Fibroblast of lung (primary cell): Measurements from ENCODE around the gene TMEM150A. TPM values are rescaled to one million over a fixed set of nuclear protein-coding genes. Genes with fewer than 3 reads are reported as not detected.

Experiments used
- DNase-seq, 2 donors: peaks; one replicate each; pipeline versions ENCODE4 v3.0.0 to v3.0.0-alpha.2; 2010; ENCODE audit warnings: low read depth in 2 of 2
- H2AFZ ChIP-seq: 2 replicates; pipeline ENCODE4 v1.5.1; 2012; ENCODE audit warnings: low read length, control low read depth, inconsistent platforms
- H3K27ac ChIP-seq: 2 replicates; pipeline ENCODE4 v1.5.1; 2011; ENCODE audit warnings: low read length, control low read depth; ENCODE audit not compliant: insufficient read depth
- H3K27me3 ChIP-seq: 2 replicates; pipeline ENCODE4 v1.5.1; 2011; ENCODE audit warnings: mild to moderate bottlenecking, low read length; ENCODE audit not compliant: control insufficient read depth, insufficient read depth
- H3K36me3 ChIP-seq: 2 replicates; pipeline ENCODE4 v1.5.1; 2011; ENCODE audit warnings: low read length; ENCODE audit not compliant: control insufficient read depth, insufficient read depth
- H3K4me1 ChIP-seq: 2 replicates; pipeline ENCODE4 v1.5.1; 2011; ENCODE audit warnings: low read length; ENCODE audit not compliant: control insufficient read depth, insufficient read depth; ENCODE audit errors: extremely low read depth
- H3K4me2 ChIP-seq: 2 replicates; pipeline ENCODE4 v1.5.1; 2011; ENCODE audit warnings: low read length, control low read depth; ENCODE audit not compliant: insufficient read depth; ENCODE audit errors: extremely low read depth
- H3K4me3 ChIP-seq, 4 experiments: fragments of 200-600 bp in 1 of 4; sonication (generic) in 1 of 4; replicated peaks in 1 of 4; 2 replicates each; pipeline ENCODE4 v1.5.1; 2011 to 2016; ENCODE audit warnings: low read length in 4 of 4, low read depth in 3 of 4, mild to moderate bottlenecking in 3 of 4, control low read depth in 2 of 4, inconsistent platforms in 1 of 4, mixed read lengths in 1 of 4; ENCODE audit not compliant: insufficient read depth in 1 of 4; ENCODE audit errors: control extremely low read depth in 1 of 4
- H3K79me2 ChIP-seq: 2 replicates; pipeline ENCODE4 v1.5.1; 2012; ENCODE audit warnings: mild to moderate bottlenecking, low read length, inconsistent platforms; ENCODE audit not compliant: control insufficient read depth, insufficient read depth
- H3K9ac ChIP-seq: 2 replicates; pipeline ENCODE4 v1.5.1; 2011; ENCODE audit warnings: mild to moderate bottlenecking, low read length, control low read depth; ENCODE audit not compliant: insufficient read depth
- H3K9me3 ChIP-seq: 2 replicates; pipeline ENCODE4 v1.5.1; 2012; ENCODE audit warnings: low read depth, low read length; ENCODE audit not compliant: control insufficient read depth, insufficient read depth
- H4K20me1 ChIP-seq: 2 replicates; pipeline ENCODE4 v1.5.1; 2011; ENCODE audit warnings: low read length; ENCODE audit not compliant: control insufficient read depth, insufficient read depth; ENCODE audit errors: extremely low read depth
- CTCF ChIP-seq, 2 donors: IDR thresholded peaks in 1 of 2; conservative IDR thresholded peaks in 1 of 2; 1 replicate in 1 of 2; 2 replicates in 1 of 2; pipeline ENCODE4 v1.5.1; 2011 to 2012; ENCODE audit warnings: low read length in 2 of 2, control low read depth in 1 of 2, inconsistent platforms in 1 of 2, low read depth in 1 of 2, mild to moderate bottlenecking in 1 of 2
- EZH2 ChIP-seq: IDR thresholded peaks from 2 replicates; pipeline ENCODE4 v1.5.1; 2012; ENCODE audit warnings: low read length, control low read depth, mild to moderate bottlenecking; ENCODE audit errors: missing control alignments
- polyA plus RNA-seq, 2 donors: library from polyadenylated mRNA; depleted of rRNA in 1 of 2; stranded (reverse) in 1 of 2; unstranded in 1 of 2; fragments of >200 nt; gene quantifications; 2 replicates each; pipeline ENCODE4 v1.2.1, GENCODE V29; 2011 to 2012; ENCODE audit warnings: missing spikeins in 1 of 2
- total RNA-seq: library from RNA; depleted of rRNA; stranded (reverse); fragments of >200 nt; gene quantifications from 2 replicates; pipeline ENCODE4 v1.2.1, GENCODE V29; 2014

Gene TMEM150A
- total and polyA plus RNA-seq, 2 donors (not counting 1 experiment from before 2014, with no cell fraction given) = 13.2 to 15.5 TPM

- Histone ChIP-seq H3K4me1 (peaks cover 40% of the 10 kb centered on the region), H3K27me3 (no peaks in the 10 kb centered on the region), H3K9ac (peak overlapping the region; percentile 28), H3K4me2 (peak overlapping the region; percentile 41), H3K36me3 (peaks cover 1% of the 10 kb centered on the region), H3K4me3 (peak overlapping the region in 1 of 4 experiments; percentile 14), H3K79me2 (peaks cover 11% of the 10 kb centered on the region), H3K27ac (peak overlapping the region; percentile 78), H2AFZ (no peak overlapping the region), H4K20me1 (no peaks in the 10 kb centered on the region), H3K9me3 (no peaks in the 10 kb centered on the region)
- no peak for DNase-seq
- no peak for TF ChIP-seq EZH2
- TF ChIP-seq CTCF (conservative IDR thresholded peaks at IDR 0.05 in 1 of 2, IDR thresholded peaks at IDR 0.05 in 1 of 2; ENCODE audit: low read depth in 1 of 2, low read length in 2 of 2) = no peak
Observed at GRCh38 chr2:85590950-85591349, 11.5 kb downstream of the TMEM150A start.

- Histone ChIP-seq H3K79me2 (peaks cover 8% of the 10 kb centered on the region), H3K4me2 (peak overlapping the region; percentile 41)
Observed at GRCh38 chr2:85589982-85590791, 12.3 kb downstream of the TMEM150A start.

More at GRCh38 chr2:85589982-85590791, 12.3 kb downstream of the TMEM150A start:
- Histone ChIP-seq H3K27me3 (no peaks in the 10 kb centered on the region), H4K20me1 (no peaks in the 10 kb centered on the region), H3K36me3 (peaks cover 1% of the 10 kb centered on the region), H2AFZ (no peak overlapping the region), H3K27ac (peak overlapping the region; percentile 78), H3K9me3 (no peaks in the 10 kb centered on the region), H3K9ac (peak overlapping the region; percentile 27), H3K4me1 (peaks cover 45% of the 10 kb centered on the region), H3K4me3 (peak overlapping the region in 1 of 4 experiments; percentile 14)
- DNase-seq = peak; percentile 73 to 100
- no peak for TF ChIP-seq EZH2
- TF ChIP-seq CTCF (conservative IDR thresholded peaks at IDR 0.05 in 1 of 2, IDR thresholded peaks at IDR 0.05 in 1 of 2; ENCODE audit: low read depth in 1 of 2, low read length in 2 of 2) = no peak
